LNCaP clone FGC (cell line): ENCODE measurements around the gene TCFL5.

ENCODE experiments used
- DNase-seq: peaks from one replicate; pipeline ENCODE4 v3.0.0-alpha.2; 2011; ENCODE audit warnings: low read depth
- H3K4me3 ChIP-seq: 2 replicates; pipeline ENCODE4 v1.5.1; 2011; ENCODE audit warnings: mild to moderate bottlenecking, low read depth, low read length, control low read depth
- TF ChIP-seq, protein P1 (sequence below): IDR thresholded peaks from 2 replicates; pipeline ENCODE4 v1.5.1; 2012; ENCODE audit warnings: mild to moderate bottlenecking; ENCODE audit not compliant: control insufficient read depth, insufficient read depth; ENCODE audit errors: extremely low read depth

Gene TCFL5

DNA sequence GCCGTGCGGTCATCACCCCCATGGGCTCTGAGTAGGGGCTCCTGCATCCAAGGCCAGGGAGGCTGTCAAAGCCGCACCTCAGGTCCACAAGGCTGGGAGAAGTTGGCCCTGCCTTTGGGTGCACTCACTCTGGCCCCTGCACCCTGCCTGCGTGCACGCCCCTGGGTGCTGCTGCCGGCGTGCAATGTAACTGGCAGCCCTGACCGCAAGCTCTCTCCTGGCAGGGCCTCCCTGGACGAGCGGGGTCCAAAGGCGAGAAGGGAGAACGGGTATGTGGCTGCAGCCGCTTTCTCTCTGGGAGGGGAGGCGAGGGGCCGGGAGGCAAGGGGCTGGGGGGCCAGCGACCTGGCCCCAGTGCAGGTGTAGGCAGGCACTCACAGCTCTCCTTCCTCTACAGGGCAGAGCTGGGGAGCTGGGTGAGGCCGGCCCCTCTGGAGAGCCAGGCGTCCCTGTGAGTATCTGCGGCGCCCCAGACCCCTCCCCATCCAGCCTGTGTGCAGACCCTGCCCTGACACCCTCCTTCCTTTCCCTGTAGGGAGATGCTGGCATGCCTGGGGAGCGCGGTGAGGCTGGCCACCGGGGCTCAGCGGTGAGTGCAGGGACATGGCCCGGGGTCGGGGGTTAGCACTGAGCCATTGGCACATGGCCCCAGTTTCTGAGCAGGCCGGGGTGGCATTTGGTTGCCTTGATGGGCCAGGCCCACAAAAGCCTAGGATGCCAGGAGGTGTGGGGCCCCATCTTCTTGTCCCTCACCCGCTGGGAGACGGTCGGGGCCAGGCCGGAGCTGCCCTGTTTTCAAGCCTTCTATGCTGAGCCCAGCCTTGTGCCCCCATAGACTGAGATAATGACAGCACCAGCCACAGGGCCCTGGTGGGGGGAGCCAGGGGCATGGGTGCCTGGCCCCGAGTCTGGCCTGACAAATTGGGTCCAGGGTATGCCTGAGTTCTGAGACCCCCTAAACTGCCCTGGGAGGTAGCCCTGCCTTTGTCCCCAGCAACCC lies 32.1 kb downstream of the TCFL5 start:
- no peak overlapping the region for H3K4me3 ChIP-seq
- DNase-seq = no peak
- TF ChIP-seq, protein P1, sequence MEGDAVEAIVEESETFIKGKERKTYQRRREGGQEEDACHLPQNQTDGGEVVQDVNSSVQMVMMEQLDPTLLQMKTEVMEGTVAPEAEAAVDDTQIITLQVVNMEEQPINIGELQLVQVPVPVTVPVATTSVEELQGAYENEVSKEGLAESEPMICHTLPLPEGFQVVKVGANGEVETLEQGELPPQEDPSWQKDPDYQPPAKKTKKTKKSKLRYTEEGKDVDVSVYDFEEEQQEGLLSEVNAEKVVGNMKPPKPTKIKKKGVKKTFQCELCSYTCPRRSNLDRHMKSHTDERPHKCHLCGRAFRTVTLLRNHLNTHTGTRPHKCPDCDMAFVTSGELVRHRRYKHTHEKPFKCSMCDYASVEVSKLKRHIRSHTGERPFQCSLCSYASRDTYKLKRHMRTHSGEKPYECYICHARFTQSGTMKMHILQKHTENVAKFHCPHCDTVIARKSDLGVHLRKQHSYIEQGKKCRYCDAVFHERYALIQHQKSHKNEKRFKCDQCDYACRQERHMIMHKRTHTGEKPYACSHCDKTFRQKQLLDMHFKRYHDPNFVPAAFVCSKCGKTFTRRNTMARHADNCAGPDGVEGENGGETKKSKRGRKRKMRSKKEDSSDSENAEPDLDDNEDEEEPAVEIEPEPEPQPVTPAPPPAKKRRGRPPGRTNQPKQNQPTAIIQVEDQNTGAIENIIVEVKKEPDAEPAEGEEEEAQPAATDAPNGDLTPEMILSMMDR = no peak

DNA sequence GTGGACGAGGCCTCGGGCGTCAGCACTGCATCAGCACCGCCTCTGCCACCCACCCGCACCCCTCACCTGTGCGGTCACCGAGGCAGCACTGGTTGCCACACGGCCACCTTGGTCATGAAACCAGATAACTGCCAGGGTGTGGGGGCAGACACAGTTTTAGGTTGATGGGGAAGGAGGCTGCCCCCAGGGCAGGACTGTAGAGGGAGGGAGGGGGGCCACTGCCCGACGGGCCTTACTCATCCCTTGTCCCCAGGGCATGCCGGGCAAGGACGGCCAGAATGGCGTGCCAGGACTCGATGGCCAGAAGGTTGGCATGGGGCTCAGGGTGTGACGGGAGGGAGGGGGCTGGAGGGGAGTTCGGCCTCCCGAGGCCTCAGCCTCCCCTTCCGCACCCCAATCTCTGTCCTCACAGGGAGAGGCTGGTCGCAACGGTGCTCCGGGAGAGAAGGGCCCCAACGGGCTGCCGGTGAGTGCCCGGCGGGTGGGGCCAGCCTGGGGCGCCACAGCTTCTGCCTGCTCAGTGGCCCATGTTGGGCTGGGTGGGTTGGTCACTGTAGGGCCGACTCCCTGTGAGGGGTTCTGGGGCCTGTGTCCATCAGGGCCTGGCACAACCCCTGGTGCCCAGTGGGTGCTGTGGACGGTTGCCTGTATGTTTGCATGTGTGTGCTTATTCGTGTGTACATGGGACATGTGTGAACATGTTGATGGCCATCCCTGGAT lies 33.0 kb downstream of the TCFL5 start:
- TF ChIP-seq, protein P1 = no peak
- no peak overlapping the region for H3K4me3 ChIP-seq
- no peak for DNase-seq

DNA sequence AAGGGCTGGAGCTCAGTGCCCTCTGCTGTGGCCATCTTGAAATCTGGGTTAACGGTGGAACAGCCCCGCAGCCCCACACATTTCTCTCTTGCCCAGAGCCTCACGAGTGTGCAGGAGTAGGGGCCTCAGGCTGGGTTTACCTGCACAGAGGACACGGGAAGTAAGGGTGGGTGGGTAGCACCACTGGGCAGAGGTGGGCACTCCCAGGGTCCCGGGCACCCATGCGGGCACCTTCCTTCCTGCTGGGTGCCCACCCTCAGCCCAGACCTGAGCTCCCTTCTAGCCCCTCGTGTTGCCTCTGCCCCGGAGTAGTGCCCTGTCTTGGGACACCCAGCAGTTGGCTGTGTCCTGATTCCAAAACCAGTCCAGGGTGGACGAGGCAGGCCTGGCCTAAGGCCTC lies 33.6 kb downstream of the TCFL5 start:
- TF ChIP-seq, protein P1 = no peak
- no peak overlapping the region for H3K4me3 ChIP-seq
- DNase-seq = no peak

DNA sequence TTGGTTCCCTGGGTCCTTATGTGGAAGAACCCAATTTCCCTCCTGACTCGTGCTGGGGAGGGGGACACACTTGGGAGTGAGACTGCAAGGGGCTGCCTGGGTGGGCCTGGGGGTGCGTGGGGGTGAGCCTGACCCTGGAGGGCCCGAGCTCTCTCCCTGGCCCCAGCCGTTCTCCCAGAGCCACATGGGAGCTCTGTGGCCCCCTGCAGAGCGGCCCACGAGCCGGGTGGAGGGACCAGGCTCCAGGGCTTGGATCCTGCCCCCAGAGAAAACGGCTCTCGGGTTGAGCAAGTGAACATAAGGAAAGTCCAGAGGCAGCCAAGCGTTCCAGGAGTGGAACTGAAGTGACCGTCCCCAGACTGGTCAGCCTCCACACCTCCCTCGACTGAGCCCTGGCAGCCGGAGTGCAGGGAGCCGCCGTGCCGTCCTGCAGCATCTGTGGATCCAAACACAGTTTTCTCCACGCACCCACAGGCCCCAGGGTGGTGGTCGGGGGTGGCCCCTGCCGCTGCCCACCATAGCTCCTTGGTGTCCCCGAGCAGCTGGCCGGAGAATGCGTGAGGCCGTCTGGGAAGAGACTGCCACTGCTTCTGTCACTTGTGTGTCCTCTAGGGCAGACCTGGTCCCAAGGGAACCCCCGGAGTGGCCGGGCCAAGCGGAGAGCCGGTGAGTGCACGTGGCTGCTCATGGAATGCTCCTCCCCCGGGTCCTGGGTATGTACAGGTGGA lies 34.1 kb downstream of the TCFL5 start:
- TF ChIP-seq, protein P1 = no peak
- H3K4me3 ChIP-seq = no peak overlapping the region
- DNase-seq = no peak

DNA sequence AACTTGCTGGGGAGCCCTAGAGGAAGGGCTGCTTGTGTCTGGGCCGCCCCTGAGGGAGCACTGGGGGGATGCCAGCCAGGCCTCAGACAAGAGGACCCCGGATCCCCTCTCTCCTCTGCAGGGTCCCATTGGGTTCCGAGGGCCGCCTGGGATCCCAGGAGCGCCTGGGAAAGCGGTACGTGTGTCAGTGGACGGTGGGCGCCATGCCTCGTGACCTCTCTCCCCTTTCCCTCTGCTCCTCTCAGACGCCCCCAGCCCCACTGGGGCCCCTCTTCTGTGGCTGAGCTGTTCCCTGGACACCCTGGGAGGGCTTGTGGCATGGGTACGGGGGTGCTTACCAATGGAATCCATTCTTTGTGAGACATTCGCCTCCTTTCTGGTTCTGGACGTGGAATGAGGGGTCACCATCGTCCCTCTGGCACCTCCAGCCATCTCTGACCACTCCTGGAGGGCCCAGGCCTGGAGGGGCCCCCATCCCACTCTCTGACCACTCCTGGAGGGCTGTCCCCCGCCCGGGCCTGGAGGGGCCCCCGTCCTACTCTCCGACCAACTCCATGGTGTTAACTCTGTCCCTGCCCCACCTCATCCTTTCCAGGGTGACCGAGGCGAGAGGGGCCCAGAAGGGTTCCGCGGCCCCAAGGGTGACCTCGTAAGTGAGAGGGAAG lies 34.8 kb downstream of the TCFL5 start:
- TF ChIP-seq, protein P1 = no peak
- H3K4me3 ChIP-seq = no peak overlapping the region
- DNase-seq = no peak

DNA sequence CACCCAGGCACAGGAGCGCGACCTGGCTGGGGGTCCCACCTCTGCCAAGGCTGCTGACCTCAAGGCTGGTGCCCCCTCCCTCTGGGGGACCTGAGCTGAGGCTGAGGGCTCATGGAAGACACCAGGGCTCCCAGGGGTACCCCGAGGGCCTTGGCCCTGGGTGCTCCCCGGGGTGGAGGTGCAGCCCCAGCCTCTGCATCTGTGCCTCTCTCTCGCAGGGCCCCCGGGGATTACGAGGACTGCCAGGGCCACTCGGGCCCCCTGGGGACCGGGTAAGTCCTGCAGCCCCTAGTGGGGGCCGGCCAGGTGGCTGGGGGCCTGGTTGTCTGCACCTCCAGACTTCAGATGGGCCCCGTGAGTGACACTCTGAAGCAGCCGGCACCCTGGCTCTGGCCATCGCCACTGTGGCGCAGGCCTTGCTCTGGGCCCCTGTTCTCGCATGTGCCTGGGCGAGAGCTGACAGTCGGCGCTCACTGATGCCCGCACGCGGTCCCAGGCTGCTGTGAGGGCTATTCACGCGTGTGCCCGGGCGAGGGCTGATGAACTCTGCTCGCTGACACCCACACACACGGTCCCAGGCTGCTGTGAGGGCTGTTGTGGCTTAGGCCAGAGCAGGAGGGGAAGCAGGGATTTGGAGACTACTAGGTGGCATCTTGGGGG lies 35.5 kb downstream of the TCFL5 start:
- H3K4me3 ChIP-seq = no peak overlapping the region
- TF ChIP-seq, protein P1 = no peak
- DNase-seq = no peak
